ENCODE data around the gene GABRR3. TPM values are rescaled to one million over a fixed set of nuclear protein-coding genes. Genes with fewer than 3 reads are reported as not detected.

The GABRR3 gene
- under 1 TPM in 1 of 2 donors, not detected in 1; 0.20 TPM for total RNA-seq
- not detected for polyA plus RNA-seq (ENCODE audit: insufficient read length in 2 of 2)
- long read RNA-seq, donor 1, result 0 reads
- long read RNA-seq, donor 2, result 0 reads
- long read RNA-seq, donor 3, result 0 reads
- long read RNA-seq, donor 4, result 0 reads

GRCh38 chr3:98035208-98035607 lies at the start of gene GABRR3:
TSS of gene GABRR3 (minus strand) at chr3:98035315. CDS start at chr3:98034987, 328 bp downstream.
- Histone ChIP-seq H3K27me3 (ENCODE audit: control insufficient read depth, insufficient read depth, low read length) (no peaks in the 10 kb centered on the region), H3K4me1 (ENCODE audit: control insufficient read depth, insufficient read depth, low read length) (no peaks in the 10 kb centered on the region), H3K27ac (ENCODE audit: low read depth, low read length) (no peak within 1 kb of the TSS), H3K36me3 (ENCODE audit: control insufficient read depth, insufficient read depth, low read length) (no peaks in the 10 kb centered on the region), H3K9me3 (ENCODE audit: control insufficient read depth, insufficient read depth, low read length) (no peaks in the 10 kb centered on the region), H3K4me3 (ENCODE audit: low read depth, low read length) (no peak within 1 kb of the TSS)
- WGBS (ENCODE audit: insufficient coverage), result no CpG with 5 or more reads among the region's 3 CpGs
- no peak for DNase-seq (ENCODE audit: low read depth in 4 of 6, low spot score in 6 of 6)

GRCh38 chr3:98073486-98073885 lies 38.4 kb upstream of the GABRR3 start:
- no peak overlapping the region for H3K4me3 ChIP-seq (ENCODE audit: low read depth, low read length)
- WGBS (ENCODE audit: insufficient coverage), result 58% methylated on average over 1 of the region's 1 CpG
- no peaks in the 10 kb centered on the region for H3K9me3 ChIP-seq (ENCODE audit: control insufficient read depth, insufficient read depth, low read length)
- H3K27me3 ChIP-seq (ENCODE audit: control insufficient read depth, insufficient read depth, low read length), result no peaks in the 10 kb centered on the region
- no peaks in the 10 kb centered on the region for H3K4me1 ChIP-seq (ENCODE audit: control insufficient read depth, insufficient read depth, low read length)
- no peaks in the 10 kb centered on the region for H3K36me3 ChIP-seq (ENCODE audit: control insufficient read depth, insufficient read depth, low read length)
- H3K27ac ChIP-seq (ENCODE audit: low read depth, low read length), result no peak overlapping the region
- no peak for DNase-seq (ENCODE audit: low read depth in 4 of 6, low spot score in 6 of 6)

- H3K36me3 ChIP-seq (ENCODE audit: control insufficient read depth, insufficient read depth, low read length), result no peaks in the 10 kb centered on the region
- no peak for DNase-seq (ENCODE audit: low read depth in 4 of 6, low spot score in 6 of 6)
- H3K27me3 ChIP-seq (ENCODE audit: control insufficient read depth, insufficient read depth, low read length), result no peaks in the 10 kb centered on the region
- H3K4me1 ChIP-seq (ENCODE audit: control insufficient read depth, insufficient read depth, low read length), result no peaks in the 10 kb centered on the region
- WGBS (ENCODE audit: insufficient coverage), result no CpG with 5 or more reads among the region's 2 CpGs
- no peaks in the 10 kb centered on the region for H3K9me3 ChIP-seq (ENCODE audit: control insufficient read depth, insufficient read depth, low read length)
- no peak overlapping the region for H3K4me3 ChIP-seq (ENCODE audit: low read depth, low read length)
- no peak overlapping the region for H3K27ac ChIP-seq (ENCODE audit: low read depth, low read length)
Observed at GRCh38 chr3:98070840-98071239, 35.7 kb upstream of the GABRR3 start.

- no peaks in the 10 kb centered on the region for H3K4me1 ChIP-seq (ENCODE audit: control insufficient read depth, insufficient read depth, low read length)
- WGBS (ENCODE audit: insufficient coverage), result no CpG with 5 or more reads among the region's 2 CpGs
- H3K36me3 ChIP-seq (ENCODE audit: control insufficient read depth, insufficient read depth, low read length), result no peaks in the 10 kb centered on the region
- no peak overlapping the region for H3K4me3 ChIP-seq (ENCODE audit: low read depth, low read length)
- no peak for DNase-seq (ENCODE audit: low read depth in 4 of 6, low spot score in 6 of 6)
- no peaks in the 10 kb centered on the region for H3K9me3 ChIP-seq (ENCODE audit: control insufficient read depth, insufficient read depth, low read length)
- no peaks in the 10 kb centered on the region for H3K27me3 ChIP-seq (ENCODE audit: control insufficient read depth, insufficient read depth, low read length)
- no peak overlapping the region for H3K27ac ChIP-seq (ENCODE audit: low read depth, low read length)
Observed at GRCh38 chr3:98068824-98069223, 33.7 kb upstream of the GABRR3 start.

GRCh38 chr3:98058244-98058960 lies 23.3 kb upstream of the GABRR3 start:
- H3K4me3 ChIP-seq (ENCODE audit: low read depth, low read length), result no peak overlapping the region
- no peaks in the 10 kb centered on the region for H3K9me3 ChIP-seq (ENCODE audit: control insufficient read depth, insufficient read depth, low read length)
- no peaks in the 10 kb centered on the region for H3K36me3 ChIP-seq (ENCODE audit: control insufficient read depth, insufficient read depth, low read length)
- DNase-seq (ENCODE audit: low read depth in 4 of 6, low spot score in 6 of 6), result no peak
- H3K27me3 ChIP-seq (ENCODE audit: control insufficient read depth, insufficient read depth, low read length), result no peaks in the 10 kb centered on the region
- WGBS (ENCODE audit: insufficient coverage), result 57% methylated on average over 3 of the region's 7 CpGs
- H3K27ac ChIP-seq (ENCODE audit: low read depth, low read length), result no peak overlapping the region
- H3K4me1 ChIP-seq (ENCODE audit: control insufficient read depth, insufficient read depth, low read length), result no peaks in the 10 kb centered on the region

GRCh38 chr3:98057631-98058030 lies 22.5 kb upstream of the GABRR3 start:
- DNase-seq (ENCODE audit: low read depth in 4 of 6, low spot score in 6 of 6), result no peak
- Histone ChIP-seq H3K4me3 (ENCODE audit: low read depth, low read length) (no peak overlapping the region), H3K27ac (ENCODE audit: low read depth, low read length) (no peak overlapping the region), H3K9me3 (ENCODE audit: control insufficient read depth, insufficient read depth, low read length) (no peaks in the 10 kb centered on the region), H3K36me3 (ENCODE audit: control insufficient read depth, insufficient read depth, low read length) (no peaks in the 10 kb centered on the region), H3K4me1 (ENCODE audit: control insufficient read depth, insufficient read depth, low read length) (no peaks in the 10 kb centered on the region), H3K27me3 (ENCODE audit: control insufficient read depth, insufficient read depth, low read length) (no peaks in the 10 kb centered on the region)
- WGBS (ENCODE audit: insufficient coverage), result no CpG with 5 or more reads among the region's 1 CpG

- Histone ChIP-seq H3K27ac (ENCODE audit: low read depth, low read length) (no peak overlapping the region), H3K4me1 (ENCODE audit: control insufficient read depth, insufficient read depth, low read length) (no peaks in the 10 kb centered on the region), H3K36me3 (ENCODE audit: control insufficient read depth, insufficient read depth, low read length) (no peaks in the 10 kb centered on the region), H3K9me3 (ENCODE audit: control insufficient read depth, insufficient read depth, low read length) (no peaks in the 10 kb centered on the region), H3K27me3 (ENCODE audit: control insufficient read depth, insufficient read depth, low read length) (no peaks in the 10 kb centered on the region), H3K4me3 (ENCODE audit: low read depth, low read length) (no peak overlapping the region)
- no peak for DNase-seq (ENCODE audit: low read depth in 4 of 6, low spot score in 6 of 6)
Observed at GRCh38 chr3:98056035-98056434, 20.9 kb upstream of the GABRR3 start.

- H3K36me3 ChIP-seq (ENCODE audit: control insufficient read depth, insufficient read depth, low read length), result no peaks in the 10 kb centered on the region
- no CpG with 5 or more reads among the region's 1 CpG for WGBS (ENCODE audit: insufficient coverage)
- H3K4me1 ChIP-seq (ENCODE audit: control insufficient read depth, insufficient read depth, low read length), result no peaks in the 10 kb centered on the region
Observed at GRCh38 chr3:98049271-98049670, 14.2 kb upstream of the GABRR3 start.

GRCh38 chr3:98048586-98048985 lies 13.5 kb upstream of the GABRR3 start:
- WGBS (ENCODE audit: insufficient coverage), result no CpG with 5 or more reads among the region's 1 CpG
- no peaks in the 10 kb centered on the region for H3K27me3 ChIP-seq (ENCODE audit: control insufficient read depth, insufficient read depth, low read length)

More at GRCh38 chr3:98049271-98049670, 14.2 kb upstream of the GABRR3 start:
- DNase-seq (ENCODE audit: low read depth in 4 of 6, low spot score in 6 of 6), result no peak
- no peaks in the 10 kb centered on the region for H3K9me3 ChIP-seq (ENCODE audit: control insufficient read depth, insufficient read depth, low read length)
- no peak overlapping the region for H3K4me3 ChIP-seq (ENCODE audit: low read depth, low read length)
- H3K27me3 ChIP-seq (ENCODE audit: control insufficient read depth, insufficient read depth, low read length), result no peaks in the 10 kb centered on the region
- H3K27ac ChIP-seq (ENCODE audit: low read depth, low read length), result no peak overlapping the region

GRCh38 chr3:98041350-98041749 lies 6.2 kb upstream of the GABRR3 start:
- no peak for DNase-seq (ENCODE audit: low read depth in 4 of 6, low spot score in 6 of 6)
- no CpG with 5 or more reads among the region's 1 CpG for WGBS (ENCODE audit: insufficient coverage)
- H3K36me3 ChIP-seq (ENCODE audit: control insufficient read depth, insufficient read depth, low read length), result no peaks in the 10 kb centered on the region
- no peak overlapping the region for H3K27ac ChIP-seq (ENCODE audit: low read depth, low read length)
- peaks cover 2% of the 10 kb centered on the region for H3K9me3 ChIP-seq (ENCODE audit: control insufficient read depth, insufficient read depth, low read length)
- H3K27me3 ChIP-seq (ENCODE audit: control insufficient read depth, insufficient read depth, low read length), result no peaks in the 10 kb centered on the region
- H3K4me3 ChIP-seq (ENCODE audit: low read depth, low read length), result no peak overlapping the region
- H3K4me1 ChIP-seq (ENCODE audit: control insufficient read depth, insufficient read depth, low read length), result no peaks in the 10 kb centered on the region

More at GRCh38 chr3:98048586-98048985, 13.5 kb upstream of the GABRR3 start:
- H3K4me3 ChIP-seq (ENCODE audit: low read depth, low read length), result no peak overlapping the region
- H3K27ac ChIP-seq (ENCODE audit: low read depth, low read length), result no peak overlapping the region
- no peak for DNase-seq (ENCODE audit: low read depth in 4 of 6, low spot score in 6 of 6)
- no peaks in the 10 kb centered on the region for H3K36me3 ChIP-seq (ENCODE audit: control insufficient read depth, insufficient read depth, low read length)
- H3K4me1 ChIP-seq (ENCODE audit: control insufficient read depth, insufficient read depth, low read length), result no peaks in the 10 kb centered on the region
- H3K9me3 ChIP-seq (ENCODE audit: control insufficient read depth, insufficient read depth, low read length), result no peaks in the 10 kb centered on the region

Measured in spinal cord (tissue), 10 donors.